ENCODE results near the gene CIDEB.

- TF ChIP-seq EZH2 (IDR thresholded peaks at IDR 0.05) (no peak), POLR2AphosphoS5 (IDR thresholded peaks at IDR 0.05; ENCODE audit: borderline replicate concordance, low read depth, low read length) (no peak), FOXP2 (optimal IDR thresholded peaks at IDR 0.05; ENCODE audit: control extremely low read depth, extremely low read length, insufficient read depth) (no peak)
Measured at GRCh38 chr14:24324024-24324423, 16.2 kb upstream of the CIDEB start.

Measured in SK-N-MC (cell line).